GM19468 (cell line): Measurements from ENCODE around the gene TMEM125.

ENCODE experiments used
- ATAC-seq: cut with Tn5 transposase; IDR thresholded peaks from one replicate; pipeline ENCODE4 v1.9.1; 2021; ENCODE audit warnings: mild to moderate bottlenecking, moderate library complexity, moderate number of reproducible peaks; ENCODE audit not compliant: unreplicated experiment; ENCODE audit errors: extremely low read depth

Gene TMEM125

DNA sequence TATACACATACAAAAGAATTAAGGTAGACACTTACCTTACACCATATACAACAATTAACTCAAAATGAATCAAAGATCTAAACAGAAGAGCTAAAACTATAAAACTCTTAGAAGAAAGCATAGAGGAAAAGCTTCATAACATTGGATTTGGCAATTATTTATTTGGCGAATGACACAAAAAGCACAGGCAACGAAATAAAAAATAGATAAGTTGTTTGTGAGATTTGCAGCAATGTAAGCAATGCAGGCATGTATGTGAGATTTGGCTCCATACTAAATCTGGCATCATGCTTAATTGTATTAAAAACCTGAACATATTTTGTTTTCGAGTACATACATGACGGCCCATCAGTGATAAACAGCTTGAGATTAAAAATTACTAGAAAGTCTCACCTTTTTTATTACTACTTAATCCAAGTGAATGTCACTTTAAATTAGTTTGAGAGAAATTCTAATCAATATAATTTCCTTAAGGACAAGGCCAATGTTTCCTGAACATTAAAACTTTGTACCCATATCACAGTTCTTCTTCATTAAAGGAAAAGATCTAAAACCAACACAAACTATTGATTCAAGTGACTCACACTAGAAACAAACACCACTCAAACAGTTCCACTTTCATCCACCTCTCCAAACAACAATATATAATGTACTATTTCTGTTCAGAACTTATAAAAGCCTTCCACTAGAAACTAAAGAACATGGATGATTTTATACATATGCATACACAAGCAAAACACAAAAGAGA, 23.1 kb upstream of the TMEM125 start:
- ATAC-seq: no peak

DNA sequence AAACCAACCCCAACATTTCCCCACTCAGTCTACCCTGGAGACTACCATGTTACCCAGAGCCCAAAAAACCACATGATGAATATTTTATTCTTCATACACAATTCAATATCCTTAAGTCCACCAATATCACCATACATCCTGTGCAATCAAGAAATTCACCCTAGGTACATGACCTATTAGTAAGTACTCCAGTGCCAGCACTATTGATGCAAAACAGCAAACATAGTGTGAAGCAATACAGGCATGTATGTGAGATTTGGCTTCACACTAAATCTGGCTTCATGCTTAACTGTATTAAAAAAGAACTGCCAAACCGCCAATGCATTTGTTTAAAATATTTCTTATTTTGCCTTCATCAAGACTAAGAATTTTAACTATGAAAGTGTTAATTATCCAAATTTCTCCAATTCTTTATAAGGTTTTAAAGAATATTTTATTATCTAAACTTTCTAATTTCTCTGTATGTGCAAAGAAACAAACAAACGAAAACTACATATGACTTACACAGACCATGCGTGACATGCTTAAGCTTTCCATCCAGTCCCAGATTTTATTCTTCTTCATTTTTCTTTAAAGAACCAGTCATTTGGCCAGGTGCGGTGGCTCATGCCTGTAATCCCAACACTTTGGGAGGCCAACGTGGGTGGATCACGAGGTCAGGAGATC, 22.4 kb upstream of the TMEM125 start:
- ATAC-seq: no peak

DNA sequence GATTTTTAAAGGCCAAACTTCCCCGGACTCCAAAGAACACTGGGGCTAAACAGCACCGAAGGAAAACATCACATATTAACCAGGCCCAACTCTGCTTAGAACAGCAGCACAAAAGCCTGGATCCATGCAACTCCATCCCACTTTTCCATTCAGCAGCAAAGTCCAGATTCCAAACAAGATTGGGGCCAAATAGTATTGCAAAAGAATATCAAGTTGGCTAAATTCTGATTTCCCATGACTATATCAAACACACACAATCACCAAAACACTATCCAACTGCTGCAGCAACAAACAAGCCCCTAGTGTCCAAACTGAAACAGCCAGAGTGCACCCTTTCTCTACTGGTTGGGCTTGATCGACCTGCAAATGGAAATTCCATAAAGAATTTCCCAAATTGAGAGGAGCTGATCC, 19.4 kb upstream of the TMEM125 start:
- ATAC-seq: no peak

DNA sequence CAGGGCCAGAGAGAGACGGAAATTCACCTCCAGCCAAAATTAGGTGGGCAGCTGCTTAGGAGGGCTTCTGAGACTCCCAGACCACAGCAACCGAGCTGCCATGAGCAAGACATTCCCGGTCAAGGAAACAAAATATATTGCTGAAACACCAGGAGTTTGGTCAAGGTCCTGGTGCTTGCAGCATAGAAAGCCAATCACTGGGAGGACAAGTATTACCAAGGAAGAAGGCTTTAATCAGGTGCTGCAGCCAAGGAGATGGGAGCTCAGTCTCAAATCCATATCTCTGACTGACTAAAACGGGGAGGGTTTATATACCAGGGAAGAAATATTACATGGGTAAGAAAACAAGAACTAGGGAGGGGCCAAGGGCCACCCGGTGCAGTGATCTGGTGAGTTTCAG, 18.8 kb upstream of the TMEM125 start:
- ATAC-seq: no peak

DNA sequence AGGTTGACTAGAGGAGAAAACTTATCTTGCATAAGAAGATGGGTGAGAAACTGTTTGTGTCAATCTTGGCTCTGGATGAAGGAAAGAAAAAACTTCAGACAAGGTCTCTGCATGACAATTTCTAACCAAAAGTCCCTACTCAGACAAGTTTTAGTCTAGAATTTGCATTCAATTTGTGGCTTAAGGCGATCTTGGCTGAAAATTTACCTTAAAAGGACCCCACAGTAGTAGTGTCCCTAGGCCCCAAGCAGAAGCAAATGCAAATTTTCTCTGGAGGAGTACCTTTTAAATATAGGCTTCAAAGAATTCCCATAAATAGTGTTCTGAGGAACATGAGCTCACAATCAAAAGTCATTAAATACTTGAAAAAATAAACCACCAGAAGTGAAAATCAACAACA, 17.6 kb upstream of the TMEM125 start:
- ATAC-seq: no peak

DNA sequence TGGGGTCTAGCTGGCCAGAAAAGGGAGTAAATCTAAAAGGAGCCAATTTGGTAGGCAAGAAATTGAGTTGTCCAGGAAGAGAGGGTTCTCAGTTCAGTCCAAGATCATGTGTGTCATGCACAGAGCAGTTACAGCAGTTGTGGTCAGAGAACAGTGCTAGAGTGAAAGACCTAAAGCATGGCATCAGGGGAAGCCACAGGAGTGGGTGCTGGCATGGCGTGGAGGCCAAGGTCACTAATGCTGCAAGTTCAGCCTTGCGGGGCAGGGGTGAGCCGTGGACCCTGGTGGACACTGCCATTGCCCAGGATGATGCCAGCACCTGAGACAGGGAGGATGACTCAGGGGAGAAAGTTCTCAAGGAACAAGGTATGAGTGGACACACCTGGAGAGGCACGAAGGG, 16.6 kb upstream of the TMEM125 start:
- ATAC-seq: no peak

DNA sequence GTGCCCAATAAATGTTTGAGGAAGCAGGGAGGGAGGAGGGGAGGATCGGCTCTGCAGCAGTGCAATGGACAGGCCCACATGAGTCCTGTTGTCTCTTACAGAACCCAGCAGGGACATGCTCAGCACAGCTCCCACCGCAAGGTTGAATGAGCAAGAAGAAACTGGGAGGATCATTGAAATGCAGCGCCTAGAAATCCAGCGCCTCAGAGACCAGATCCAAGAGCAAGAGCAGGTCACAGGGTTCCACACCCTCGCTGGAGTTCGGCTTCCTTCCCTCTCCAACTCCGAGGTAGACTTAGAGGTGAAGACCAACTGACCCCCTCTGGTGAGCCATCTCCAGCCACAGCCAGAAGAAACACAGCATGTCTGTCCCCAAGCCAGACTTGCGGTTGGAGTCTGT, 15.9 kb upstream of the TMEM125 start:
- no peak for ATAC-seq

DNA sequence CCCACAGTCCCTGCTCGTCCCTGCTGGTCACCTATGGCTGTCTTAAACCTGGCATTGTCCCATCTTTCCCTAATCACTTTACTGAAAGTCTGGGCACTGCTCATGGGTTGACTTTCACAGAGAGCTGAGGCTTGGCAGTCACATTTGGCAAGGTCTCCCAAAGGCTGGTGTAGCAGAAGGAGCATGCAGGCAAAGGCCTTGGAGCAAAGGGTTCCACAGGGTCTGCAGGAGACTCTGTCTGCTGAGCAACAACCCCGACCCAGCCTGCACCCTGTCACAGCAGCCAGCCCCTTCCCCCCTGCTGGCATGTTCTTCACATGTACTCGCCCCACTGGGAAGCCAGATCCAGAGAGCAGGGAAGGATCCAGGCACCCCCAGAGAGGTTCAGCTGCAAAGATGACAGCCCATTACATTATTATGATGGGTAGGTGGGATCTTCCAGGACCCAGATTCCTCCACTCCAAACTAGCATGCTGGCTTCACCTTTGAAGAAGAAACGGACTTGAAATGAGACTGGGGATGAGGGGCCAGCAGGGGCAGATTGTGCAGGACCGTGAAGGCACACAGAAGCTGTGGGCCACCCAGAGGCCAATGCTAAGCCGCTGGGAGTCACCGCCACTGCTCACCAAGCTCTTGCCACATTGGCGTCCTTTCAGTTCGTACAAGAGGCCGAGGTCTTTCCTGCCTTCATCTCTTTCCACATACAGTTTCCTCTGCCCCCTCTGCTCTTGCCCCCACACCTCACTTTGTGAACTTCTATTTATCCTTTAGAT, 14.2 kb upstream of the TMEM125 start:
- no peak for ATAC-seq

DNA sequence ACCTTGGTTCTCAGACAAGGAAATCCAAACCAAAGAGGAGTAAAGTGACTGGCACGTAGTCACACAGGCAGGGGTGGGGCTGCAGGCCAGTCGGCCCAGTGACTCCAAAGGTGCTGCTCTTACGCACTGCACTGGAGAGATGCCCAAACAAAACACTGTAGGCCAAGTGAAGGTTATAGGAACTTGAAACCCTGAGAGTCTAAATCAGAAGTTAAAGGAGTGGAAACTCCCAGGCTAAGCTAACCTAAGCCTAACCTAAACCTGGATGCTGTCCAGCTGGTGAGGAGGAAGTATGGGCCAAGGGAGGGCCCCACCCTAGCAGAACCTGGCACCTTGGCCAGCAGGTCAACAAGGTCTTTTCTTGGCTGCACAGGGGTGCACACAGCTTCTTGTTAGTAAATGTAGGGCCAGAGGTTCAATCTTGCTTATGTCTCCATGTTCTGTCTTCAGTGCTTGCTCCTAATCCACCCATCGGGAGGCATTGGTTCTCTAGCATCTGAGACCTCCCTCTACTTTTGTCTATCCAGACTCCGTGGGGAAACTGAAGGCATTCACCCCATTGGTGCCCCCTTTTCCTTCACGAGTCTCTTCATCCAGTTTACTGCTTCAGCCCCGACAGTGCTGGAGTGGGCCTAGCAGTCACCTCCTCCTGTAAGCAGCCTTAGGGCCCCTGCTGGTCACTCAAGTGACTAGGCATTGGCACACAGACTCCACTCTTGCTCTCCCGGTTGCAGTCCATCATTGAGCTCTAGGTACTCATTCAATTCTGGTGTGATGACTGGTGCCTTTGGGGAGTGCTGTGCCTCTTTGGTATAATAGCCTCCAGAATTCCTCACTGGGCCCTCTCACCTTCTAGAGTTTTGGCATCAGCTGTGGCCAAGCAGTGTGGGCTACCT, 12.9 kb upstream of the TMEM125 start:
- no peak for ATAC-seq

DNA sequence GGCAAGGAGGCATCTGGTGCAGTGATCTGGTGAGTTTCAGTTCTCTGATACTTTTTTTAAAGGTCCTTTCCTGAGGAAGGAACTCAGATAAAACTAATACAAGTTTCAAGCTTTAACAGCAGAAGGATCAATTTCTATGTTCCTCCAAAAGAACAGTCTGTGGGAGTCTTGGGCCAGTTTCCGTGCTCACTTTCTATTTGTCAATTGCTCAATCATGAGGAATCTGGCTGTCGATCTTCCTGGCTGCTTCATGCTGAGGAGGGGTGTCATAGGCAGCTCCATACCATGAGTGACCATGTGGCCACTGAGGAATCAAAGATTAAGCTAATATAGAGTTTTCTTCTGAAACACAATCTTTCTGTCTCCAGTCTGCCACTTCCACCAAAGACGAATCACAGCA, 11.4 kb upstream of the TMEM125 start:
- no peak for ATAC-seq

DNA sequence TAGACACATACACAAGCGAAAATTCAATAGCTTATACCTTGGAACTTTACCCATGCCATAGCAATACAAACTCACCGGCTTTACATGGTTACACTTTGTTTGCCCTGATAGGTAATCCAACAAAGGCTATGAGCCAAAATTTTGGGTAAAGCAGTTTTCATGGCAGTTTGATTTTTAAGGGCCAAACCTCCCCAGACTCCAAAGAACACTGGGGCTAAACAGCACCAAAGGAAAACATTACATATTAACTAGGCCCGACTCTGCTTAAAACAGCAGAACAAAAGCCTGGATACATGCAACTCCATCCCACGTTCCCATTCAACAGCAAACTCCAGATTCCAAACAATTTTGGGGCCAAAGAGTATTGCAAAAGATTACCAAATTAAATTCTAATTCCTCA, 4.4 kb upstream of the TMEM125 start:
- ATAC-seq: no peak

DNA sequence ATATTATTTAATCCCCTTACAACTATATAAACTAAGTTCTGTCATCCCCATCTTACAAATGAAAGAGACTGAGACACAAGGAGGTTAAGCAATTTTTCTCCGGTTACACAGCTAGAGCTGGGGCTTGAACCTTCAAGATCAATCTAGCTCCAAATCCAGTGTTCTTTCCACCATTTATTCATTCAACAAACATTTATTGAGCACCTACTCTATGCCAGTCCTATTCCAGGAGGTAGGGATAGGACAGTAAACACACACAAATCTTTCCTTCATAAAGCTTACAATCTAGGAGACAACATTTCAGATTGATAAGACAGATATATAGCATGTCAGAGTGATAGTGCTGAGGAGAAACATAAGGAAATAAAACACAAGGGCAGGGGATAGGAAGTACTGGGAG, 2.9 kb upstream of the TMEM125 start:
- ATAC-seq: no peak

DNA sequence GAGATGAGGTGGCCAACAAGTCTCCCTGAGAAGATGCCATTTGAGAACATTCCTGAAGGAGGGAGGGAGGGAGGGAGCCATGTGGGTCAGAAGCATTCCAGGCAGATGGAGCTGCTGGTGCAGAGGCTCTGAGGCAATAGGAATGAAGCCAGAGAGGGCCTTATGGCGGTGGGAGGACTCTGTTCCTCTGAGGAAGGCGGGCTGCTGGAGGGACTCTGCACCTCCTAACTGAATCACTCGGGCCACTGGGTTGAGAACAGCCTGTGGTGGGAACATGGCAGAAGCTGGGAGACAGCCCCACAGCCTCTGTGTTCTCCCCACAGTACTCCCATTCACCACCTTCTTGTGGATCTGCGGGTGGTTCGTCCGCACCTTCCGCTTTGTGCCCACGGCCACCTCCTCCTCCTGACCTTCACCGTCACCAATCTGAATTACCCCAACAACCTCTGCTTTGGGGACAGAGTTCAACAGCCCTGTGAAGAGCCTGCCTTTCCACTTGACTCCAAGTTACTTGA, 2.4 kb upstream of the TMEM125 start:
- no peak for ATAC-seq

DNA sequence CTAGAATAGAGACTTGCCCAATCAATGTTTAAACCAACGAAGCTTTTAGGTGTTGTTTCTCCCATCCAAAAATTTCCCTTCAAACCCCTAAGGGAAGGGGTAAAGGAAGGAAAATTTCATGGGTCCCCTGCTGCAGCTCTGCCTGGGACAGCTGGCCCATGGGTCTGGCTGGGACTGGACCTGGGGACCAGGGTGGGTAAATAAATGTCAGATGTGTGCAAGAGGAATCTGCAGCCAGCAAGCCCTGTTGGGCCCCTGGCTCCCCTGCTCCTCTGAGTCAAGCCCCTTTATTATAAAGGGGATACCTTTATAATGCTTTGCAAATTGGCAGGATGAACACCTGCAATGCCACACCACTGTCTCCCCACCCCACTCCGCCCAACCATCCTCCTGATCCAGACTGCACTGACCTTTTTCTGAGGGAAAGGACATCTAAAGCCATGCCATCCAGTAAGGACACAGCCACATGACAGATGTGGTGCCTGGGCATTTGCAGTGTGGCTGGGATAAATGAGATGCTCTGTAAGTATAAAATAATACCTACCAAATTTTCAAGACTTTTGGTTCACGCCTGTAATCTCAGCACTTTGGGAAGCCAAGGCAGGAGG, 1.9 kb upstream of the TMEM125 start:
- no peak for ATAC-seq

DNA sequence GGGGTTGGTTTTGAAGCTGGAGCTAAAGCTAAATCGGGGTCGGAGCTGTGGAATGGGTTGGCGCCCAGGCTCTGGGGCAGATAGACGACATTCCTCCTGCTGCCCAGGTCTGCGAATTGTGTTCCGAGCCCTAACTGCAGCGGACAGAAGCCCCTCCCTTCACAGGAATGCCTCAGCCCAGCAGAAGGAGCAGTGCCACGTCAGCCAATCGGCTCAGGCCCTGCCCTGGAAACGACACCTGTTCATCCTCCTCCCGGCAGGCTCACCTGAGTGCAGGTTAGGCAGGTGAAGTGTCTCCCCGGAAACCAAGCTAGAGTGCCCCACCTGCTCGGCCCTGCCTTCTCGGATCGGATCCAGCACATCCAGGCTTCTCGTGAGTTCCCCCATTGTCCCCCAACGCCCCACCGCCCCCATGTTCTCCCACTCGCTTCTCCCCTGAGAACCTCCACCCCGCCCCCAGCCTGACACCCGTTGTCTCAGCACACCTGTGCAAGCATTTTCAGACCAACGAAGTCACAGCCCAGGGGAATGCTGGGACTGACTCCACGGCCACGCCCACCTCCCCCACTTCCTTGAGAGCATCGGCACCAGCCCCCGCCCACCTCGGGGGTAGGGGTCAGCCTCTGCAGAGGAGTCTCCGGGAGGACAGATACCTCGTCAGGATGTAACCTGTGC, 775 bp downstream of the TMEM125 start:
- ATAC-seq: no peak

DNA sequence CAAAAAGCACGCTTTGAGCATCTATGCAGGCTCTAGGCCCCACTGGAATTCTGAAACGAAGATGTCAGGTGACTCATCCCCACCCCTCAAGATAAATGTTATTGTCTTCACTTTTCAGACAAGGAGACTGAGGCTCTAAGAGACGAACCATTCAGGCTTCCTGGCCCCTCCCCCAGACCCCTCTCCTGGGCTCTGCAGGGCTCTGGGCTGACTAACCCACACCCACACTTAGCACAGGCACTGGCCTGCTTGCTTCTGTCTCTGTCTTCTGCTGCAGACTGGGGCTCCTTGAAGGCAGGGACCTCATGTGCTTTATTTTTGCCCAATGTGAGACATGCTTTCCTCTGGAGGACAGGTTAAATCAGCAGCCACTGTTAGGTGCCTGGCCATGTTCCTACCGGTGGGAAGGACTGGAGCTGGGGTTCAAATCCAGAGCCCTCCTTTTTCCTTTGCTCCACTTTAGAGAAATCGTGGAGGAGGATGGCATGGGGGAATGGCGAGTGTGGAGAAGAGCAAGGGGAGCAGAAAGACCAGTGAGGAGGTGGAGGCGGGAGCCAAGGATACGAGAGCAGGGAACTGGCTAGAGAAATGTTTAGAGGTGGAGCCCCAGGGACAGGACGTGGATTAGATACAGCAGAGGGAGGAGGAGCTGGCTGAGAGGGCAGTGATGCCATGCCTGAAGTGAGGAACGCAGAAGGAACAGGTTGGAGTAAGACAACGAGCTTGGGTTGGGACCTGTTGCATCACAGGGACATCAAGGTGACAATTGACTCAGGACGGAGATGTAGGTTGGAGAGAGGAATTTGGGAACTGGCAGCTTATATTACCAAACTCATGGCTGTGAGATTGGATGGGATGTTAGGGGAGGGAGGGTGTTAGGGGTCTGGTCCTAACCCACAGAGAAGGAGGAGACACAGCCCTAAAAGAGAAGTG, 1.7 kb downstream of the TMEM125 start:
- ATAC-seq: no peak

DNA sequence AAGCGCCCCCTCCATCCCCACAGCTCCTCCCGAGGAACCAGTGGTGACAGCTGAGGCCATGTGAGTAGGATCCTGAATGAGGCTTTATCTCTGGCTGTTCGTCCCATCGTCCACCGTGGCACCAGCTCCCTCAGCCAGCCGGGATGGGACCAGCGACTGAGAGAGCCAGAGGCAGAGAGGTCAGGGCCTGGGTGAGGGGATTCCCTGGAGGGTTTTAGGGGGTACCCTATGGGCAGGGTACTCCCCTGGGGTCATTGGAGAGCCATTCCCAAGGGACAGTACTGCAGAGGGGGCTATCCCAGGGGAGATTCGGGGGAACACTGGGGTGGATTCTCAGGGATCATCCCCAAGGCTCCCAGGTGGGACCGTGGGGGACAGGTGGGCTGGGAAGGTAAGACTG, 2.4 kb downstream of the TMEM125 start:
- ATAC-seq: no peak
